ENCODE measurements around the gene FHIP2A.

- TF ChIP-seq EP300 (conservative IDR thresholded peaks at IDR 0.05; ENCODE audit: poor library complexity, severe bottlenecking), result no peak
- no peak for TF ChIP-seq CTCF (IDR thresholded peaks at IDR 0.05; ENCODE audit: poor library complexity, severe bottlenecking)
- no peak for TF ChIP-seq EZH2 (IDR thresholded peaks at IDR 0.05; ENCODE audit: borderline replicate concordance, insufficient read depth, low read length, poor library complexity, severe bottlenecking)
- TF ChIP-seq POLR2AphosphoS5 (IDR thresholded peaks at IDR 0.05), result no peak
Measured at GRCh38 chr10:114801411-114801813, 20.2 kb upstream of the FHIP2A start.
